K562 (cell line): ENCODE results near the gene TNIK.

ENCODE experiments used
- HDAC2 ChIP-seq: fragments of 450-650 bp; IDR thresholded peaks from 2 replicates; pipeline ENCODE4 v1.6.1; 2016; ENCODE audit warnings: mild to moderate bottlenecking
- RAD21 ChIP-seq, 2 experiments: fragments of 250-450 bp in 1 of 2; fragments of 450-650 bp in 1 of 2; sonication (Bioruptor Pico) in 1 of 2; formaldehyde crosslinking in 1 of 2; IDR thresholded peaks in 1 of 2; conservative IDR thresholded peaks in 1 of 2; 2 replicates each; pipeline versions ENCODE4 v1.4.0 to v1.8.0; 2020 to 2022; ENCODE audit warnings: mild to moderate bottlenecking in 2 of 2, moderate library complexity in 1 of 2

DNA sequence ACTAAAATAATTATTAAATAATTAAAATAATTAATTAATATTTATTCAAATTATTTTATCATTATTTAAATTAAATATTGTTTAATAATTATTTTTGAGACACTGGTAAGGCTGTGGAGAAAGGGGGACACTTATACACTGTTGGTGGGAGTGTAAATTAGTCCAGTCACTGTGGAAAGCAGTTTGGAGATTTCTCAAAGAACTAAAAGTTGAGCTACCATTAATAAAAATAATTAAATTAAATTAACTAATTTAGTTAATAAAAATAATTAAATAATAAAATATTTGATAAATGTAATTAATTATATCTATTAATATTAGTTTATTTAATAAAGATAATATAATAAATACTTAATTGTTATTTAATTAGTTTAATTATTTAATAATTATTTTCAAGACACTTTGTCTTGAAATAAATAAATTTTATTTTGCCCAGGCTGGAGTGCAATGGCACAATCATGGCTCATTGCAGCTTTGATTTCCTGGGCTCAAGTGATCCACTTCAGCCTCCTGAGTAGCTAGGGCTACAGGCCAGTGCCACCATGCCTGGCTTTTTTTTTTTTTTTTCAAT lies 16.4 kb upstream of the TNIK start:
- TF ChIP-seq HDAC2 (no peak), RAD21 (CRISPR knock-in tag; conservative IDR thresholded peaks at IDR 0.05 in 1 of 2, IDR thresholded peaks at IDR 0.05 in 1 of 2) (no peak)
